ENCODE data around the gene APOBR. TPM values are rescaled to one million over a fixed set of nuclear protein-coding genes. Genes with fewer than 3 reads are reported as not detected.
A peak's percentile ranks its signal among the peaks of the same experiment; 100 is the strongest.
"Not testable (repeated sequence)": the region's sequence is repeated elsewhere in the genome, so short reads cannot be mapped to it uniquely, and the experiment has no call there.

APOBR gene, protein sequence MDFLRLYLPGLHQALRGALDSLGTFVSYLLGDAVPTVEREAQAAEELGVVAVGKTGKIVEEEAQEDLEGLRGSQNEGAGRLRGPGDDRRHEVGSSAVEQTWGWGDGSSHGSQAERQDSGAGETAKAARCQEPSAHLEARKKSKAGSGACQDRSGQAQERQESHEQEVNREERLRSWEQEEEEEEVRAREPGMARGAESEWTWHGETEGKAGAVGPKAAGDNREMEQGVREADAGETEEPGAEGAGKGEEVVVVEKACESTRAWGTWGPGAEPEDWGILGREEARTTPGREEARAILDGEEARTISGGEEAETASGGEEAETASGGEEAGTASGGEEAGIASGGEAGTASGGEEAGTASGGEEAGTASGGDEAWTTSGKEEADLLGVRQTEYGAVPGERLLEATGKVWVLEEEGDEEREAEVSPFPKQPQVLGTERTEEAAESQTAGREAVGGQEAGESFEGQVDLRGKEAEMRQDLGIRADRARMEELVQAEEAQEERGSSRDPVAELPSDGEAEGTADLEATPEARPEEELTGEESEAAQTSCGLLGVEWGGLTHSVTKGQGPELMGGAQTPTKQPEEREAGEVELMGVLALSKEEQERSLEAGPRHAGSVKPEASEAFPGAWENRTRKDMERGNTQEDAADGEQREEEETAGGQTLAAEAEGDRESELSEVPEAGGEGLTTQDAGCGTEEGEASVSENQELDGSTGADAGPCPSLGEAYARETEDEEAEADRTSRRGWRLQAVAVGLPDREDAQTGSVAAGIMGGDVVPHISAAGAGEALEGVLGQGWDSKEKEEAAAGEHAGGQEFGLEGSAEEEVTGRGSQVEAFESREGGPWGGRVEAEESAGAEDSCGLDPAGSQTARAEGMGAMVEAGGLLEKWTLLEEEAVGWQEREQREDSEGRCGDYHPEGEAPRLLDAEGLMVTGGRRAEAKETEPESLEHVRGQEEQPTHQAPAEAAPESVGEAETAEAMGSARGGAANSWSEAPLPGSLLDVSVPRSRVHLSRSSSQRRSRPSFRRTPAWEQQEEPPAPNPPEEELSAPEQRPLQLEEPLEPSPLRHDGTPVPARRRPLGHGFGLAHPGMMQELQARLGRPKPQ
- polyA plus RNA-seq (ENCODE audit: insufficient read length in 3 of 3): under 1 TPM; 0.57 to 0.67 (median 0.67) TPM

DNA sequence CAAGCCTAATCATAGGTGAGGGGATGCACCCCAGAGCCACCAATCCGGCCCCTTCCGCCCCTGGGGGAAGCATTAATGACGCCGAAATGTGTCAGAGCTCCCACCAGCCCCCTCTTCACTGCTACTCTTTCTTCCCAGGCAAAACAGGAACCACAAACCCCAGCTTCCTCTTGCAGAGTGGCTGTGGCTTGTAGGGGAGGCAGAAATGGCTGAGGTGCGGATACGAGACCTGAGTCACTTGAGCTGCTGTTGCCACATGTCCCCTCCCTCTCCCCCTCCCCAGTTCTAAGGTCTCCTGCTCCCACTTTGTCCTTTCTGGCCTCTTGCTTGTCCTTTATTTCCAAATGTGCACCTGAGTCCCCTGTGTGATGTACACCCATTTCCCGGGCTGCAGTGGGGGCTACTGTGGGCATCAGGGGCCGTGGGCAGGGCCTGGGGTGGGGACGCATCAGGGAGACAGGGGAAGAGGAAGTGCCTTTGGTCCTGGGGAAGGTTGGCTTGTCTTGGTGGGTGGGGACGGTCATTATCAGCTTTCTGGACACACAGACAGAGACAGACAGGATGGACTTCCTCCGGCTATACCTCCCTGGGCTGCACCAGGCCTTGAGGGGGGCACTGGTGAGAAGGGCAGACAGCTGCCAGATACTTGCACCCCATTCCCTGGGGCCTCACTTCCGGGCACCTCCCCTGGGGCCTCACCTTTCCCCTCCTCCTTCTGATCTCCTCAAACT lies at the start of gene APOBR:
TSS of gene APOBR (plus strand) at position 523 of the 731 bp plus-strand sequence. CDS start at position 562, 39 bp downstream.
- no peak for DNase-seq (ENCODE audit: low read depth in 3 of 3, low spot score in 2 of 3)

DNA sequence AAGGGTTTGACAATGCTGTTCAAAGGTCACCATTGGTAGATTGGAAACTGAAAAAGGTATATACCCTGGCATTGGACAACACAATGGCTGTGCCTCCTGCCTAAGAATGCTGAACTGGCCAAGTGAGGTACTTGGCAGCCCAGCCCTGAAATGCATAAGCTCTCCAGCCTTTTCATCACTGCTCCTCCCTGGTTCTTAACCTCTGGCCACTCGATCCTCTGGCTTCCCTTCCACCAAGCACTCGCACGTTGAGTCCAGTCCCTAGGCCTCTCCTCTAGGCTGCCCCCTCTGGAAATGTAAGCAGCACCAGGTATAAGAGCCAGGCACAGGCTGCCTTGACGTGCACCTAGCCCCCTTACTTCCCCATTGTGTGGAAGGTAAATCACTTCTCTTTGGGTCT lies 48.1 kb upstream of the APOBR start:
- not testable (repeated sequence) for DNase-seq (ENCODE audit: low read depth in 3 of 3, low spot score in 2 of 3)

DNA sequence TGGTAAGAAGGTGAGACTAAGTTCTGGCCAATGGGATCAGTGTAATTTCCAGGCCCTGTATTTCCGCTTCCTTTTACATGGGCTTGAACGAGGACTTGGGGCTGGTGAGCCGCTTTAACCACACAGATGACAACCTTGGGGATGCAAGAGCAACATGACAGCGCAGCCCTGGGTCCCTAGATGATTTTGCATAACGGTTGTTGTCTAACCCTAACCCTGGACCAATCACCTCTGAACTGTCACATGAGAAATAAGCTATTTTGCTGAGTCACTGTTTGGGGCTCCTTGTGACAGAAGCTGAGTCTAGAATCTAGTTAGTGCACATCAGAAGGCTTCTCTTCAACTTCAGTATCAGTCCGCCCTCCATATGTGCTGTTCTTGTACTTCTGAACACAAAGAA lies 47.4 kb upstream of the APOBR start:
- DNase-seq (ENCODE audit: low read depth in 3 of 3, low spot score in 2 of 3): not testable (repeated sequence)

DNA sequence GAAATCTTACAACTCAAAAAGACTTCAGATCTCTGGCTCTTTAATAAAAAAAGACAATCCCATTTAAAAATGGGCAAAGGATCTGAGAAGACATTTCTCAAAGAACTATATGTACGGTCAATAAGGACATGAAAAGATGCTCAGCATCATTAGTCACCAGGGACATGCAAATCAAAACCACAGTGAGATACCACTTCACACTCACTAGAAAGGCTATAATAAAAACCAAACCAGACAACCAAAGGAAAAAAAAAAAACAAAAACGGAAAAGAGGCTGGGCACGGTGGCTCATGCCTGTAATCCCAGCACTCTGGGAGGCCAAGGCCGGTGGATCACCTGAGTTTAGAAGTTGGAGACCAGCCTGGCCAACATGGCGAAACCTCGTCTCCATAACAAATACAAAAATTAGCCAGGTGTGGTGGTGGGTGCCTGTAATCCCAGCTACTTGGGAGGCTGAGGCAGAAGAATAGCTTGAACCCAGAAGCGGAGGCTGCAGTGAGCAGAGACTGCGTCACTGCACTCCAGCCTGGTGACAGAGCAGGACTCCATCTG lies 20.7 kb upstream of the APOBR start:
- no peak for DNase-seq (ENCODE audit: low read depth in 3 of 3, low spot score in 2 of 3)

DNA sequence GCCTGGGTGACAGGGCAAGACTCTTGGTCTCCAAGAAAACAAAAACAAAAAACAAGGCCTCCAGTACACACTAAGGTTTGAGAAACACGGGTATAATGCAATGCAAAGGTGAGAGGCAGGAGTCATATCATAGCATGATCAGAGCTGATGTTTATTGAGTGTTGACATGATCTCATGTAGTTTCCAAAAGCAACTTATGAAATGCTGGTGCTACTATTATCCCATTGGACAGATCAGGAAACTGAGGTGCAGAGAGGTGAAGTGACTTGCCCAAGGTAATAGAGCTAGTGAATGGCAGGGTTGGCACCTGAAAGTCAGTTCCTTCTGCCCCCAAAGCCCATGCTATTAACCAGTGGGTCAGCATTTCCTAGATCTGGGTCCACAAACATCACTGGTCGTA lies 19.2 kb upstream of the APOBR start:
- no peak for DNase-seq (ENCODE audit: low read depth in 3 of 3, low spot score in 2 of 3)

DNA sequence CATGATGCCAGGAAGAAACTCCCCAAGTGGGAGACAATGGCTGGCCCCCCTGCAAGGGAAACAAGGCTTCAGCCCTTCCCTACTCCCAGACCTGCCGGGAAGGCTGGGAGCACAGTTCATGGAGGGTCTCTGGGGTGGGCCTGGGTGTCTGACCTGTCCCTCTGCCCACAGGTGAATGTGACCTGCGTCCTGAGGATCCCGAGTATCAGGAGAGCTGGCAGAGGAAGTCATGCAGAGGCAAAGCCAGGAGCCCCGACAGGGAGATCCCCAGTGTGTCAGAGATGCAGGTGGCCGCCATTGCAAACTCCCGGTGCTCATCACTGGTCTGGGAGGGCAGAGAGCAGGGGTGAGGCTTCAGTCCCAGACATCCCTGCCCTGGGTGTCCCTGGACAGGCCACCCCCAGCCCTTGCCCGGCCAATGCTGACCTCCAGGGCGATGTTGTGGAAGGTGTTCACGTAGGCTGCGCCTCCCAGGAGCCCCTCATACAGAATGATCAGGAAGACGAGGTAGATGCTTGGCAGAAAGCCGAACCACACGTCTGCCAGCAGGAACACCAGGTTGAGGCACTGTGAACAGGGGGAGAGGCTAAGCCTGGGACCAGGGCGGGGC lies 17.0 kb upstream of the APOBR start:
- no peak for DNase-seq (ENCODE audit: low read depth in 3 of 3, low spot score in 2 of 3)

DNA sequence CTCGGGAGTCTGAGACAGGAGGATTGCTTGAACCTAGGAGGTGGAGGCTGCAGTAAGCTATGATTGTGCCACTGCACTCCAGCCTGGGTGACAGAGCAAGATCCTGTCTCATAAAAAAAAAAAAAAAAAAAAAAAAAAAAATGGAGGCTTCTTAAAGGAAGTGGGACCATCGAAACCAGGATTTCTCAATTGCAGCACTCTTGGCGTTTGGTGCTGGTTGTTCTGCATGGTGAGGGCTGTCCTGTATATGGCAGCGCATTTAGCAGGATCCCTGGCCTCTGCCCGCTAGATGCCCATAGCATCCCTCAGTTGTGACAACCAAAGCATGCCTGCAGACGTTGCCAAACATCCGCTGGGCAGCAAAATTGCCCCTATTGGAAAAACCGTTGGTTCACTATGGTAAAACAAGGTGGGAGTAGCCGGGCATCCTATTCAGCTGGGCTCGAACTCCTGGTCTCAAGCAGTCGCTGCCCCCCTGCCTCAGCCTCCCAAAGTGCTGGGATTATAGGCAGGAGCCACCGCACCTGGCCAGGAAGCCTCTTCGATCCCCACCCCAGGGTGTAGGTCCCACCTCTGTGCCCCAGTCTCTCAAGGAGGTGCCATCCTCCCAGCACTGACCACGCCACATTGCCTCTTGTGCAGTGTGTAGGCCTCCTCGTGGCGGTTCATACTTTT lies 15.8 kb upstream of the APOBR start:
- DNase-seq (ENCODE audit: low read depth in 3 of 3, low spot score in 2 of 3): no peak

DNA sequence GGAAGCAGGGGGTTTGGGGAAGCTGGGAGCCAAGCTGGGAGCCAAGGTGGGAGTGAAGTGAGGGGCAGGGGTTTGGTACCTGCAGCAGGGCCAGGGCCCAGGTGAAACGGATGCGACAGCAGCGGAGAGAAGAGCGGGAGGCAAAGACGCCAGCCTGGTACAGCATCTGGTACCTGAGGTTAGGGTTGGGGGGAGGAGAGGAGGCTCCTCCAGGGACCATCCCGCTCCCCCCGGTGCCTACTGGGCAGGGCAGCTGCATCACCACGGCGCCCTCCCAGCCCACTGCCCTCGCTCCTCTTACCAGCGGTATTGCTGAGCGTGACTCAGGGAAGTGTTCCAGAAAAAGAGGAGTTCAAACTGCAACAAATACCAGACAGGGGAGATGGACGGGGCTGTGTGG lies 12.4 kb upstream of the APOBR start:
- no peak for DNase-seq (ENCODE audit: low read depth in 3 of 3, low spot score in 2 of 3)

DNA sequence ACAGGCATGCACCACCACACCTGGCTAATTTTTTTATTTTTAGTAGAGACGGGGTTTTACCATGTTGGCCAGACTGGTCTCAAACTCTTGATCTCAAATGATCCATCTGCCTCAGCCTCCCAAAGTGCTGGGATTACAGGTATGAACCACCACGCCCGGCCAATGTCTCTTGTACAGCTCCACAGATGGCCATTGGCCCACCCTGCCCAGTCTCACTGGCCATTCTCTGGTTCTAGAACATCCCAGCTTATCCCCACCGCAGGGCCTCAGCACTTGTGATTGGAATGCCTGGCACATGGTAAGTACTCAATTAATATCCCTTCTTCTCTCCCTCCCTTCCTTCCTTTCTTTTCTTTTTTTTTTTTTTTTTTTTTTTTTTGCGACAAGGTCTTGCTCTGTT lies 11.1 kb upstream of the APOBR start:
- DNase-seq (ENCODE audit: low read depth in 3 of 3, low spot score in 2 of 3): not testable (repeated sequence)

DNA sequence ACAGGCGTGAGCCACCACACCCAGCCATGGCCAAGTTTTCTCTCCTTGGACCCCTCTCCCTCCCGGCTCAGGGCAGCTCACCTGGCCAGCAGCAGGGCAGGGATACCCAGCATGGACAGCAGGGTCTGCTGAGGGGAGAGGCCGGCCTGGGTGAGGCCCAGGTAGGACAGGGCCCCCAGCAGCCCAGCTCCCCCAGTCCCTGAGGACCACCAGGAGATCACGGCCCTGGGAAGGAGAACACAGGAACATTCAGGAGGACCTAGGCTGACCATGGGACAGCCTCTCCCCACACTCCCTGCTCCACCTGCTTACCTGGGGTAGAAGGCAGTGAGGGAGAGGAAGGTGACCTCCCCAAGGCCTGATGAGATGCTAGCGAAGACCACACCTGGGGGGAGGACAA lies 8.2 kb upstream of the APOBR start:
- no peak for DNase-seq (ENCODE audit: low read depth in 3 of 3, low spot score in 2 of 3)

DNA sequence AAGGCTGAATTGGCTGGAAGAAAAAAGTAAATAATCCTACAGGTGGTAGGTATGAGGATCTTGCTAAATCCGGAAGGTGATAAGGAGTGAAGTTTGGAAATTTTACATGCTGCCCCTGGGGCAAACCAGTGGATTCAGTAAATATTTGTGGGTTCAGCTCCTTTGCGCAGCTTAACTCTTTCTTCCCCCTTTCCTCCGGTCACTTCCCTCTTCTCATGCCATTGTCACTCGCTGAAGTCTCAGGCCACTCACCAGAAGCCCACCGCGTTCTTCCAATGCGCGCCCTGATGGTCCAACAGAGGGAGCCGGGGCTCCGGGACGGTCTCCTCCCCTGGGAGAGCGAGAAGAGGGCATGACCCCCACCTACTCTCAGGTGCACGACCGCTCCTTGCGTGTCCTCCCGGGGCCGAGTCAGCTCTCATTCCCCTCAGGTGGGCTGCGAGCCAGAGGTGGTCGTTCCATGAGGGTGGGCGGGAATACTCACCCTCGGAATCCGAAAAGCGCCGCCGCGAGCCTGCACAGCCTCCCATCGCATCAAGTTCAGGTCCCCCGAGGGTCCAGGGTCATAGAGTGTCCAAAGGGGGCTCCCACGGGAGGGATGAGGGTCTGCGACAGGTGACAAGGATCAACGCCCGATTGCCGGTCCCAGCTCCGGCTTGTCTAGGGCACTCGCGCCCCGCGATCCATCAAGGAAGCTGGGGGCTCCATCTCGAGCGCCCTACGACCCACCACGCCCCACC lies 3.0 kb upstream of the APOBR start:
- DNase-seq (ENCODE audit: low read depth in 3 of 3, low spot score in 2 of 3): peak in 2 of 3 donors; percentile 12 to 16

DNA sequence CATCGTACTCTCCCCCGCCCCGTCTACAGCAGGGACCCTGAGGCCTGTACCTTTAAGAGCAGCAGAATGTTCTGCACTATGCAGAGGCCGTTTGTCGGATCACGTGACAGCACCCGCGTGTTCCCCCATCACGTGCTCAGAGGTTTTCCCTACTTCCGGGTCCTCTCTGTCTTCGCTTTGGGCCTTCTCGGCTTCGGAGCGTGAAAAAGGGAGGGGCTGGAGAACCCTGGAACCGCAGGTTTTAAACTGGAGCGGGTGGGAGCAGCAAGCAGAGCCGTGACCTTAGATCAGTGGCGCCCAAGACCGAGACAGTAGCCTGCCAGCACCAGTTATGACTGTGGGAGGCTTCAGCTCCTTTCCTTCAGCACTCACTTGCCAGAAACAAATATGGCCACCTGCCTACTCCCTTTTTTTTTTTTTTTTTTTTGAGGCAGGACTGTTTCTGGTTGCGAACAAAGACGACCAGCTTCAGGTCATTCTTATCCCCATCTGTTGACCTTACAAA lies 2.4 kb upstream of the APOBR start, which contains the start of gene CLN3:
TSS of gene CLN3 (minus strand) at position 105 of the 505 bp plus-strand sequence. CDS start 315 bp downstream, outside the sequence.
- peak; percentile 91 to 95 (median 92) for DNase-seq (ENCODE audit: low read depth in 3 of 3, low spot score in 2 of 3)

DNA sequence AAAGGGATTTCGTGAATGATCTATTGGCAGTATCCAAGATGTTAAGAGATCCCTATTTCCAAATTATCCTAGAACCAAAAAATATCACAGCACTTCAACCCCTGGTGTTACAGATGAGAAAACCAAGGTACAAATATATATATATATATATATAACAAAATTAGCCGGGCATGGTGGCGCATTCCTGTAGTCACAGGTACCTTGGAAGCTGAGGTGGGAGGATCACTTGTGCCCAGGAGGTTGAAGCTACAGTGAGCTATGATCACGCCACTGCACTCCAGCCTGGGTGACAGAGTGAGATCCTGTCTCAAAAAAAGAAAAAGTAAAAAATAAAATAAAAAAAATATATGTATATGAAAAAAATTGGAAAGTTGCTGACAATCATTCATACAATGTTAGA lies 1.9 kb upstream of the APOBR start:
- DNase-seq (ENCODE audit: low read depth in 3 of 3, low spot score in 2 of 3): no peak

DNA sequence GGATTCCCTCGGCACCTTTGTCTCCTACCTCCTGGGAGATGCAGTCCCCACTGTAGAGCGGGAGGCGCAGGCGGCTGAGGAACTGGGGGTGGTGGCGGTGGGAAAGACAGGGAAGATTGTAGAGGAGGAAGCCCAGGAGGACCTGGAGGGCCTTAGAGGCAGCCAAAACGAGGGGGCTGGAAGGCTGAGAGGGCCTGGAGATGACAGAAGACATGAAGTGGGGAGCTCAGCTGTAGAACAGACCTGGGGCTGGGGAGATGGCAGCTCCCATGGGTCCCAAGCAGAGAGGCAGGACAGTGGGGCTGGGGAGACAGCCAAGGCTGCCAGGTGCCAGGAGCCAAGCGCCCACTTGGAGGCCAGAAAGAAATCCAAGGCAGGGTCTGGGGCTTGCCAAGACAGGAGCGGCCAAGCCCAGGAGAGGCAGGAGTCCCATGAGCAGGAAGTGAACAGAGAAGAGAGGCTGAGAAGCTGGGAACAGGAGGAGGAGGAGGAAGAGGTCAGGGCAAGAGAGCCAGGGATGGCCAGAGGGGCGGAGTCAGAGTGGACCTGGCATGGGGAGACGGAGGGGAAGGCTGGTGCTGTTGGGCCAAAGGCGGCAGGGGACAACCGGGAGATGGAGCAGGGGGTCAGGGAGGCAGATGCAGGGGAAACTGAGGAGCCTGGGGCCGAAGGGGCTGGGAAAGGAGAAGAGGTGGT lies 803 bp downstream of the APOBR start:
- no peak for DNase-seq (ENCODE audit: low read depth in 3 of 3, low spot score in 2 of 3)

DNA sequence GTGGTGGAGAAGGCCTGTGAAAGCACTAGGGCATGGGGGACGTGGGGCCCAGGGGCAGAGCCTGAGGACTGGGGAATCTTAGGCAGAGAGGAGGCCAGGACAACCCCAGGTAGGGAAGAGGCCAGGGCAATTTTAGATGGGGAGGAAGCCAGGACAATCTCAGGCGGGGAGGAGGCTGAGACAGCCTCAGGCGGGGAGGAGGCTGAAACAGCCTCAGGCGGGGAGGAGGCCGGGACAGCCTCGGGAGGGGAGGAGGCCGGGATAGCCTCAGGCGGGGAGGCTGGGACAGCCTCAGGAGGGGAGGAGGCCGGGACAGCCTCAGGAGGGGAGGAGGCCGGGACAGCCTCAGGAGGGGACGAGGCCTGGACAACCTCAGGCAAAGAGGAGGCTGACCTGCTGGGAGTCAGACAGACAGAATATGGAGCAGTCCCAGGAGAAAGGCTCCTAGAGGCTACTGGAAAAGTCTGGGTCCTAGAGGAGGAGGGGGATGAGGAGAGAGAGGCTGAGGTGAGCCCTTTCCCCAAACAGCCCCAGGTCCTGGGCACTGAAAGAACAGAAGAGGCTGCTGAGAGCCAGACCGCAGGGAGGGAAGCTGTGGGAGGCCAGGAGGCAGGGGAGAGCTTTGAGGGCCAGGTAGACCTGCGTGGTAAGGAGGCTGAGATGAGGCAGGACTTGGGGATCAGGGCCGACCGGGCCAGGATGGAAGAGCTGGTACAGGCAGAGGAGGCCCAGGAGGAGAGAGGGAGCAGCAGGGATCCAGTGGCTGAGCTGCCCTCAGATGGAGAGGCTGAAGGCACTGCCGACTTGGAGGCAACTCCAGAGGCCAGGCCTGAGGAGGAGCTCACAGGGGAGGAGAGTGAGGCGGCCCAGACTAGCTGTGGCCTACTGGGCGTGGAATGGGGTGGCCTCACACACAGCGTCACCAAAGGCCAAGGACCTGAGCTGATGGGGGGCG lies 1.6 kb downstream of the APOBR start:
- no peak for DNase-seq (ENCODE audit: low read depth in 3 of 3, low spot score in 2 of 3)

DNA sequence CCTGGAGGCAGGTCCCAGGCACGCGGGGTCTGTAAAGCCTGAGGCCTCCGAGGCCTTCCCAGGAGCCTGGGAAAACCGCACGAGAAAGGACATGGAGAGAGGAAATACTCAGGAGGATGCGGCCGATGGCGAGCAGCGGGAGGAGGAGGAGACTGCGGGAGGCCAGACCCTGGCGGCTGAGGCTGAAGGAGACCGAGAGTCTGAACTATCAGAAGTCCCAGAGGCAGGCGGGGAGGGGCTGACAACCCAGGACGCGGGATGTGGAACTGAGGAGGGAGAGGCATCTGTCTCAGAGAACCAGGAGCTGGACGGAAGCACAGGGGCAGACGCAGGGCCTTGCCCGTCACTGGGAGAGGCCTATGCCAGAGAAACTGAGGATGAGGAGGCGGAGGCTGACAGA lies 2.4 kb downstream of the APOBR start:
- DNase-seq (ENCODE audit: low read depth in 3 of 3, low spot score in 2 of 3): no peak

All from right renal cortex interstitium (tissue), 3 donors.